Measurements from ENCODE around the gene CKMT2. TPM values are rescaled to one million over a fixed set of nuclear protein-coding genes. Genes with fewer than 3 reads are reported as not detected.
"Not testable (repeated sequence)": the region's sequence is repeated elsewhere in the genome, so short reads cannot be mapped to it uniquely, and the experiment has no call there.

Gene CKMT2
- total RNA-seq, 1 donor from 2014 or later, result not detected

DNA sequence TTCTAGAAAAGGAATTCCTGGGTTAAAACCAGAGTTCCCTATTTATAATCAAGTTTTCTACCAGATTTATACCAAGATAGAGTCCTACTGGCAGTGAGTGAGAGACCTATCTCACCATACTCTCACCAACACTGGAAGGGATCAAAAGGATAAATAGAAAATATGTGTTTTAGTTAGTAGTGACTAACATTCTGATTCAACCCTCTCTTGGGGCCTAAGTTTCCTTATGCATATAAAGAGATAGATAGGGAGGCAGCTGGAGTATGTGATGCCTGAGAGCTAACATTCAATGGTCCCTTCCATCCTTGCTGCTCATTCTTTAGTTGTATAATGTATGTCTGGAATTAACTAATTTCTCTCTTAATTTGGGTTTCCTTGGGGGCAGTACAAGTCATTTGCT is 32.0 kb downstream of the CKMT2 start:
- H3K9me3 Mint-ChIP-seq, result peaks cover 26% of the 10 kb centered on the region
- peaks cover 3% of the 10 kb centered on the region for H3K4me1 Mint-ChIP-seq (ENCODE audit: low read depth)
- H3K27ac Mint-ChIP-seq, result no peak overlapping the region
- no peaks in the 10 kb centered on the region for H3K27me3 Mint-ChIP-seq (ENCODE audit: low read depth)
- peaks cover 6% of the 10 kb centered on the region for H3K36me3 Mint-ChIP-seq (ENCODE audit: low read depth)
- intact Hi-C loops (cut with micrococcal nuclease), result no loop called here
- DNase-seq (ENCODE audit: low spot score), result no peak
- H3K4me3 Mint-ChIP-seq (ENCODE audit: low read depth), result no peak overlapping the region

DNA sequence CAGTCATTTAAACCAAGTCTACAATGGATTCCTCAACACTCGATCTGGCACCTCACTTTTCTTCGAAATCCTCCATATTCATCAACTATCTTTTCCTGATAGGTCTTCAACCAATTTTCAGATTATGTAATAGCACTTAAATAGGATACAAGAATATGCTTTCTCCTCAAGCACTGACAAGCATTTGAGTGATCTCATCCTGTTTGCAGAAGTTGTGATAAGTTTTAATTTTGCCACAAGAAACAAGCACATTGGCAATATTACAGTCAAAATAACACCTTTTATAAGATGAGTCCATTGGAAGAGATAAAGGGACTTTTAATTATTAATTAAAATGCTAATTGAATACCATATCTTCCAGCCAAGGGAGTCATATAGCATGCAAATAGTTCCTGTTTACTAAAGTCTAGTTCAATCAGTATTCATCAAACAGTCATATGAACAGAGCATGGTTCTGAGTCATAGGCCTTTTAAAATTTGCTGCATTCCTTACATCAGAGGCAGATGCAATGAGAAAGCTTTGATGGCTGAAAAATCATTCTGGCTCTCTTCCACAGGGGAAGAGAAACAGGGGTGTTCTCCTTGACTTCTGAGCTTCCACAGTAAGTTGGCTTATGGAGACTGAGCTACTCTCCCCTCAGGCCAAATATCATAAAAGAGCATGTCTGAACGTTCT is 35.5 kb downstream of the CKMT2 start:
- DNase-seq (ENCODE audit: low spot score), result no peak
- Mint-ChIP-seq H3K36me3 (ENCODE audit: low read depth) (peaks cover 14% of the 10 kb centered on the region), H3K4me1 (ENCODE audit: low read depth) (peaks cover 3% of the 10 kb centered on the region), H3K4me3 (ENCODE audit: low read depth) (no peak overlapping the region), H3K27me3 (ENCODE audit: low read depth) (no peaks in the 10 kb centered on the region), H3K9me3 (peaks cover 24% of the 10 kb centered on the region), H3K27ac (no peak overlapping the region)
- intact Hi-C loops (cut with micrococcal nuclease), result no loop called here

- Mint-ChIP-seq H3K27ac (no peak overlapping the region), H3K4me3 (ENCODE audit: low read depth) (no peak overlapping the region), H3K4me1 (ENCODE audit: low read depth) (peaks cover 4% of the 10 kb centered on the region), H3K9me3 (peaks cover 37% of the 10 kb centered on the region), H3K36me3 (ENCODE audit: low read depth) (peaks cover 20% of the 10 kb centered on the region), H3K27me3 (ENCODE audit: low read depth) (no peaks in the 10 kb centered on the region)
- no peak for DNase-seq (ENCODE audit: low spot score)
- intact Hi-C loops (cut with micrococcal nuclease), result no loop called here
Measured at GRCh38 chr5:81269751-81270393, 36.8 kb downstream of the CKMT2 start.

GRCh38 chr5:81270394-81271027 is 37.4 kb downstream of the CKMT2 start:
- intact Hi-C loops (cut with micrococcal nuclease); H3K27me3 Mint-ChIP-seq (ENCODE audit: low read depth); H3K4me3 Mint-ChIP-seq (ENCODE audit: low read depth); H3K4me1 Mint-ChIP-seq (ENCODE audit: low read depth); H3K27ac Mint-ChIP-seq; DNase-seq (ENCODE audit: low spot score): not testable (repeated sequence)
- Mint-ChIP-seq H3K9me3 (peaks cover 43% of the 10 kb centered on the region), H3K36me3 (ENCODE audit: low read depth) (peaks cover 26% of the 10 kb centered on the region)

DNA sequence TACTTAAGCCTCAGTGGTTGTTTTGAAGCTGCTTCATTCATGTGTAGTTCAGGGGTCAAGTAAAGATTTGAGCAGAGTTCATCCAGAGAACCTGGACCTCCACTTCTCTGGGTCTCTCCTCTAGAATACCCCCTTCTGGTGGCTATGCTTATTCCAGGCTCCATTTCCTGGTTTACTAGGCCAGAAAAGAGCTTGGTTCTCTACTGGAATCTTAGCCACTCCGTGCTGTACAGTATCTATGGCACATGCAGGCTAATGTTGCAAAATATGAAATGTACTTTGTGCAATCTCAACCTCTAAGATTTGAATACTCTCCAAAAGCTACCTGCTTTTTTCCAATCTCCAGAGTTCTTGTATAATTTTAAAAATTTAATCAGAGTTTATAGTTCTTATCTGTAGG is 50.9 kb downstream of the CKMT2 start:
- H3K4me3 Mint-ChIP-seq (ENCODE audit: low read depth), result no peak overlapping the region
- intact Hi-C loops (cut with micrococcal nuclease), result loop anchor here (10.0 kb wide), 1 partner anchor 269 kb away; no protein-coding TSS in a partner anchor
- peaks cover 29% of the 10 kb centered on the region for H3K4me1 Mint-ChIP-seq (ENCODE audit: low read depth)
- H3K27me3 Mint-ChIP-seq (ENCODE audit: low read depth), result peaks cover 2% of the 10 kb centered on the region
- peaks cover 25% of the 10 kb centered on the region for H3K36me3 Mint-ChIP-seq (ENCODE audit: low read depth)
- DNase-seq (ENCODE audit: low spot score), result no peak
- H3K9me3 Mint-ChIP-seq, result peaks cover 6% of the 10 kb centered on the region
- no peak overlapping the region for H3K27ac Mint-ChIP-seq

DNA sequence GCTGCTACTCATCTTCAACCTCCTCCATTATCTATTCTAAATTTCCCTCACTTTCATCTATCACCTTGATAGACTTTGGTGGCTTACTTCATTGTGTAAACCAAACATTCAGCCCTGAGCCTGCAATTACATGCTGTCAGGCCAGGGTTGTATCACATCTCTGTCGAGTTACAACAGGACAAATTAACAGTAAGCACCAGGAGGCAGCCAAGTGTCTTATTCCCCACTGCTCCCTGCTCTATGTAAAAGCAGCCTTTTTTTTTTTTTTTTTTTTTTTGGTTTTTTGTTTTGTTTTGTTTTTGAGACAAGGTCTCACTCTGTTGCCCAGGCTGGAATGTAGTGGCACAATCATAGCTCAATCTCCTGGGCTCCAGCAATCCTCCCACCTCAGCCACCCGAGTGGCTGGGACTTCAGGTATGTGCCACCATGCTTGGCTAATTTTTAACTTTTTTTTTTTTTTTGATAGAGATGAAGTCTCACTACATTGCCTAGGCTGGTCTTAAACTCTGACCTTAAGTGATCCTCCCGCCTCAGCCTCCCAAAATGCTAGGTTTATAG is 53.0 kb downstream of the CKMT2 start:
- intact Hi-C loops (cut with micrococcal nuclease), result loop anchor here (2.0 to 10.0 kb wide), 2 partner anchors 43 to 271 kb away; no protein-coding TSS in a partner anchor
- Mint-ChIP-seq H3K27ac (no peak overlapping the region), H3K4me1 (ENCODE audit: low read depth) (peaks cover 44% of the 10 kb centered on the region), H3K27me3 (ENCODE audit: low read depth) (peaks cover 2% of the 10 kb centered on the region), H3K4me3 (ENCODE audit: low read depth) (no peak overlapping the region), H3K36me3 (ENCODE audit: low read depth) (peaks cover 46% of the 10 kb centered on the region), H3K9me3 (peaks cover 25% of the 10 kb centered on the region)
- DNase-seq (ENCODE audit: low spot score), result no peak

DNA sequence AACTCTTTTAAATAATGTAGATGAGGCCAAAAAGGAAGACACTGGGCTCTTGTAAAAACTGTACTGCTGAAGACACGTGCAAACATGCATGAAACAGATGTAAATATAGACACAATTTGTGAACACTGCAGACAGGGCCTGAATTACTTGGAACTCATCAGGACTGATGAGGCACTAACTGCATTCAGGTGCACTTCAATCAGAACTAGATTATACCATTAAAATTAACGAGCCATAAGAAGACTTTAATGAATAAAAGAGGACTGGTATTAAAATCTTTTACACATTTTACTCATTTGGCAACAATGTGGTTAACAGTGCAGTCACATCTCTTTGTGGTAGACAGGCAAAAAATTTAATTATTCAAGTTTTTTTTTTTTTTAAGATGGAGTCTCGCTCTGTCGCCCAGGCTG is 54.9 kb downstream of the CKMT2 start:
- Mint-ChIP-seq H3K9me3 (peaks cover 41% of the 10 kb centered on the region), H3K4me1 (ENCODE audit: low read depth) (peaks cover 51% of the 10 kb centered on the region), H3K27ac (no peak overlapping the region), H3K27me3 (ENCODE audit: low read depth) (peaks cover 2% of the 10 kb centered on the region), H3K36me3 (ENCODE audit: low read depth) (peaks cover 60% of the 10 kb centered on the region), H3K4me3 (ENCODE audit: low read depth) (no peak overlapping the region)
- DNase-seq (ENCODE audit: low spot score), result no peak
- intact Hi-C loops (cut with micrococcal nuclease), result loop anchor here (10.0 kb wide), 1 partner anchor 273 kb away; no protein-coding TSS in a partner anchor

DNA sequence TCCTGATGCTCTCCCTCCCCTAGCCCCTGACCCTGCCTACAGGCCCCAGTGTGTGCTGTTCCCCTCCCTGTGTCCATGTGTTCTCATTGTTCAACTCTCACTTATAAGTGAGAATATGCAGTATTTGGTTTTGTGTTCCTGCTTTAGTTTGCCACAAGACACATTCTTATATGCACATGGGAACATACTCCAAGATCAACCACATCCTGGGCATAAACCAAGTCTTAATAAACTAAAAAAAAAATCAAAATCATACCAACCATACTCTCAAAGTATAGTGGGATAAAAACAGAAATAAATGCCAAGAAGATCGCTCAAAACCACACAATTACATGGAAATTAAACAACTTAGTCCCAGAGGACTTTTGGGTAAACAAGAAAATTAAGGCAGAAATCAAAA is 57.0 kb downstream of the CKMT2 start:
- Mint-ChIP-seq H3K4me1 (ENCODE audit: low read depth) (peaks cover 50% of the 10 kb centered on the region), H3K36me3 (ENCODE audit: low read depth) (peaks cover 69% of the 10 kb centered on the region), H3K9me3 (peaks cover 54% of the 10 kb centered on the region), H3K27ac (no peak overlapping the region), H3K27me3 (ENCODE audit: low read depth) (no peaks in the 10 kb centered on the region), H3K4me3 (ENCODE audit: low read depth) (no peak overlapping the region)
- intact Hi-C loops (cut with micrococcal nuclease), result loop anchor here (10.0 kb wide), 2 partner anchors 95 to 805 kb away; partner anchors contain the start of gene FAM151B
- no peak for DNase-seq (ENCODE audit: low spot score)

- Mint-ChIP-seq H3K4me3 (ENCODE audit: low read depth) (no peak overlapping the region), H3K36me3 (ENCODE audit: low read depth) (peaks cover 59% of the 10 kb centered on the region)
- intact Hi-C loops (cut with micrococcal nuclease), result loop anchor here (10.0 kb wide), 2 partner anchors 97 to 807 kb away; partner anchors contain the start of gene FAM151B
Measured at GRCh38 chr5:81292130-81292529, 59.0 kb downstream of the CKMT2 start.

DNA sequence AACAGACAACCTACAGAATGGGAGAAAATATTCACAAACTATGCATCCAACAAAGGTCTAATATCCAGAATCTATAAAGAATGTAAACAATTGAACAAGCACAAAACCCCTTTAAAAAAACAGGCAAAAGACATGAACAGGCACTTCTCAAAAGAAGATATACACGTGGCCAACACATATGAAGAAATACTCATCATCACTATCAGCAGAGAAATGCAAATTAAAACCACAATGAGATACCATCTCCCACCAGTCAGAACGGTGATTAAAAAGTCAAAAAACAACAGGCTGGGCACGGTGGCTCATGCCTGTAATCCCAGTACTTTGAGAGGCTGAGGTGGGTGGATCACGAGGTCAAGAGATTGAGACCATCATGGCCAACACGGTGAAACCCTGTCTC is 60.9 kb downstream of the CKMT2 start:
- not testable (repeated sequence) for H3K27me3 Mint-ChIP-seq (ENCODE audit: low read depth); H3K27ac Mint-ChIP-seq; H3K4me3 Mint-ChIP-seq (ENCODE audit: low read depth); DNase-seq (ENCODE audit: low spot score)
- intact Hi-C loops (cut with micrococcal nuclease), result loop anchor here (10.0 kb wide), 2 partner anchors 99 to 809 kb away; partner anchors contain the start of gene FAM151B
- peaks cover 41% of the 10 kb centered on the region for H3K4me1 Mint-ChIP-seq (ENCODE audit: low read depth)
- H3K9me3 Mint-ChIP-seq, result peaks cover 54% of the 10 kb centered on the region
- H3K36me3 Mint-ChIP-seq (ENCODE audit: low read depth), result peaks cover 53% of the 10 kb centered on the region

More at GRCh38 chr5:81292130-81292529, 59.0 kb downstream of the CKMT2 start:
- no peak overlapping the region for H3K27ac Mint-ChIP-seq
- no peaks in the 10 kb centered on the region for H3K27me3 Mint-ChIP-seq (ENCODE audit: low read depth)
- DNase-seq (ENCODE audit: low spot score), result no peak
- H3K9me3 Mint-ChIP-seq, result peaks cover 54% of the 10 kb centered on the region
- H3K4me1 Mint-ChIP-seq (ENCODE audit: low read depth), result peaks cover 37% of the 10 kb centered on the region

DNA sequence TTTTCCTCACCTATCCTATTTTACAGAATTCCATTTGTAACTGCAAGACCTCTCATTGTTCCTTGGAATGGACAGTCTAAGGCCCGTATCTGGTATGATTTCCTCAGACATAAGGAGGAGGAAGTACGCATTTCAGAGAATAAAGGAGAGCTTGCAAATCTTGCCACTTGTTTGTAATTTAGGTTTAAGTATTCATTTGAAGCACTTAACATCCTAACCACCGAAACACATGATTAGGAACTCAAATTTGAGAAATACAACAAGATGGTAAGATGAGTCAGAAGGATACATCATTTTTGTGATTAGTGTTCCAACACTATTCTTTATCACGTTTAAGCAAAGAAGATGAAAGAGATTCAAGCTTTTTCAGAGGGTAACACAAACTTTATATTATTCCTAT is 64.4 kb downstream of the CKMT2 start:
- no peak overlapping the region for H3K27ac Mint-ChIP-seq
- no peak overlapping the region for H3K4me3 Mint-ChIP-seq (ENCODE audit: low read depth)
- no peak for DNase-seq (ENCODE audit: low spot score)
- intact Hi-C loops (cut with micrococcal nuclease), result loop anchor here (5.0 to 10.0 kb wide), 3 partner anchors 70 to 813 kb away; partner anchors contain the start of gene FAM151B
- peaks cover 36% of the 10 kb centered on the region for H3K4me1 Mint-ChIP-seq (ENCODE audit: low read depth)
- peaks cover 19% of the 10 kb centered on the region for H3K36me3 Mint-ChIP-seq (ENCODE audit: low read depth)
- no peaks in the 10 kb centered on the region for H3K27me3 Mint-ChIP-seq (ENCODE audit: low read depth)
- H3K9me3 Mint-ChIP-seq, result peaks cover 21% of the 10 kb centered on the region

DNA sequence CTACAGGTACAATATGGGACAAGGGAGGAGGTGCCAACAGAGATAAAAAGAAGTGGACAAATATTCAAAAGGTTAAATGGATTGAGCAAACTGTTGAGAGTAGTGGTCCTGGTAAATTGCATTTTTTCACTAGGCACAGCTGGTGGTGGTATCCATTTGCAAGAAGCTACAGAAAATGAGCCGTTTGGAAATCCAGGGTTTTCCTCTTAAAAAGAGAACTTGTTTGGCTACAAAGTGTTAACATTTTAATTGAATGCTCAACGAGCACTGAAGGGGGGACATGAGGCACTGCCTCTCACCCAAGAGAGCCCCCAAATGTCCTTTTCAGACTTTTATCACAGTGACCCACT is 67.8 kb downstream of the CKMT2 start:
- peak overlapping the region; percentile 92 for H3K4me3 Mint-ChIP-seq (ENCODE audit: low read depth)
- peak overlapping the region; percentile 95 for H3K27ac Mint-ChIP-seq
- no peaks in the 10 kb centered on the region for H3K9me3 Mint-ChIP-seq
- peaks cover 46% of the 10 kb centered on the region for H3K4me1 Mint-ChIP-seq (ENCODE audit: low read depth)
- H3K36me3 Mint-ChIP-seq (ENCODE audit: low read depth), result peaks cover 16% of the 10 kb centered on the region
- DNase-seq (ENCODE audit: low spot score), result no peak
- intact Hi-C loops (cut with micrococcal nuclease), result loop anchor here (1.0 to 10.0 kb wide), 9 partner anchors 14 to 896 kb away; partner anchors contain the start of genes ATG10, DHFR, MSH3 and RASGRF2
- H3K27me3 Mint-ChIP-seq (ENCODE audit: low read depth), result no peaks in the 10 kb centered on the region

Measured in activated T-helper 2 cell treated with anti-CD3 and anti-CD28 coated beads, Interferon-gamma antibody, Interleukin-2, Interleukin-4, amounts not matched to agents 10 μg/mL and 5 μg/mL and 100 μg/mL, durations not matched to agents 14 hours and 24 hours and 36 hours (primary cell).